Skeletal muscle satellite cell (primary cell): ENCODE data around the gene TRAPPC5.

Experiments used
- H3K27me3 ChIP-seq: 2 replicates; pipeline ENCODE4 v1.7.0; 2013; ENCODE audit warnings: low read length; ENCODE audit not compliant: control insufficient read depth, insufficient read depth
- H3K36me3 ChIP-seq: 2 replicates; pipeline ENCODE4 v1.7.0; 2013; ENCODE audit warnings: mild to moderate bottlenecking, control low read depth, low read length; ENCODE audit not compliant: insufficient read depth
- H3K4me1 ChIP-seq: 2 replicates; pipeline ENCODE4 v1.7.0; 2013; ENCODE audit warnings: low read length; ENCODE audit not compliant: control insufficient read depth, insufficient read depth
- H3K4me2 ChIP-seq: 2 replicates; pipeline ENCODE4 v1.7.0; 2013; ENCODE audit warnings: mild to moderate bottlenecking, low read length
- H3K4me3 ChIP-seq: 2 replicates; pipeline ENCODE4 v1.7.0; 2013; ENCODE audit warnings: low read length
- H3K9ac ChIP-seq: 2 replicates; pipeline ENCODE4 v1.7.0; 2013; ENCODE audit warnings: mild to moderate bottlenecking, low read depth, low read length, moderate library complexity
- H3K9me3 ChIP-seq: replicated peaks from 2 replicates; pipeline ENCODE4 v1.7.0; 2013; ENCODE audit warnings: mild to moderate bottlenecking, control low read depth, low read length

Gene TRAPPC5

GRCh38 chr19:7730286-7731217, 49.9 kb downstream of the TRAPPC5 start:
- Histone ChIP-seq H3K4me1 (no peaks in the 10 kb centered on the region), H3K27me3 (peaks cover 52% of the 10 kb centered on the region), H3K4me3 (no peak overlapping the region), H3K9me3 (no peaks in the 10 kb centered on the region), H3K4me2 (no peak overlapping the region), H3K36me3 (no peaks in the 10 kb centered on the region), H3K9ac (no peak overlapping the region)

DNA sequence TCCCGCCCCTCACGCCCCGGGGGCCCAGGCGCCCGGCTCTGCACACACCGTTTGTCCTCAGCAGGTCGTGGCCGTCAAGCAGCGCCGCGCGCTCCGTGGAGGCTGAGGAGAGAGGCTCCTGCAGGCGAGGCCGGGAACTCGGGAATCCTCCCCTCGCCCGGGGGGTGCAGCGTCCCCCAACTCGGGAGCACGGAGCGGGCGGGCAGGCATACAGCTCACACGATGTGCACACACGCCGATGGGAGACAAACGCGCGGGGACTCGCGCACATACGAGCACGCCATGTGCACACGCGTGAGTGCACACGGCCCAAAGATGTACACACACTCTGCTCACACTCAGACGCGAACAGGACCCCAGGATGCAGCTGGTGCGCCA, 50.6 kb downstream of the TRAPPC5 start:
- Histone ChIP-seq H3K4me3 (no peak overlapping the region), H3K4me1 (no peaks in the 10 kb centered on the region), H3K9me3 (no peaks in the 10 kb centered on the region), H3K9ac (no peak overlapping the region), H3K36me3 (no peaks in the 10 kb centered on the region), H3K27me3 (peaks cover 55% of the 10 kb centered on the region), H3K4me2 (no peak overlapping the region)

GRCh38 chr19:7731615-7732014, 51.0 kb downstream of the TRAPPC5 start:
- Histone ChIP-seq H3K9me3 (no peaks in the 10 kb centered on the region), H3K9ac (no peak overlapping the region), H3K4me3 (no peak overlapping the region), H3K27me3 (peaks cover 57% of the 10 kb centered on the region), H3K4me1 (no peaks in the 10 kb centered on the region), H3K4me2 (no peak overlapping the region), H3K36me3 (no peaks in the 10 kb centered on the region)

DNA sequence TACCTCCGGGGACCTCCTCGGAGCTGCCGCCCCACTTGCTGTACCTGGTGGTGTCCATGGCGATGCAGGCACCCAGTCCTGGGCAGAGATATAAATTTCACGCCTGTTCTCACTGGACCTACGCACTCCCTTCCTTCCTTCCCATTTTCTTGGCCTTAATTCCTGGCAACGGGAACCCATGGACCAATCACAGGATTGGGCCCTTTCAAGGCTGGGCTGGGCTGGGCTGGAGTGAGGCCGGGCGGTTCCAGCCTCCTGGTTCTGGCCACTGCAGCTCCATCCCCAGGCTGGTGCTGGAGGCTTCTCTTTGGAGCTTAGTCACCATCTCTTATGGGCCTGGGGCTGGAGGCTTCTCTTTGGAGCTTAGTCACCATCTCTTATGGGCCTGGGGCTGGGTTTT, 51.4 kb downstream of the TRAPPC5 start, which contains the start of gene CLEC4G:
Gene CLEC4G, minus strand, starts transcription at position 66 of the 400 bp plus-strand sequence. Its CDS starts 8 bp downstream, at position 58.
- Histone ChIP-seq H3K36me3 (no peaks in the 10 kb centered on the region), H3K27me3 (peaks cover 57% of the 10 kb centered on the region), H3K4me2 (no peak within 1 kb of the TSS), H3K9ac (no peak within 1 kb of the TSS), H3K4me3 (no peak within 1 kb of the TSS), H3K4me1 (no peaks in the 10 kb centered on the region), H3K9me3 (no peaks in the 10 kb centered on the region)

GRCh38 chr19:7733376-7733775, 52.7 kb downstream of the TRAPPC5 start:
- no peak overlapping the region for H3K4me3 ChIP-seq
- H3K4me1 ChIP-seq, result no peaks in the 10 kb centered on the region
- no peak overlapping the region for H3K9ac ChIP-seq
- H3K4me2 ChIP-seq, result no peak overlapping the region
- peaks cover 46% of the 10 kb centered on the region for H3K27me3 ChIP-seq
- no peaks in the 10 kb centered on the region for H3K36me3 ChIP-seq
- H3K9me3 ChIP-seq, result no peaks in the 10 kb centered on the region

DNA sequence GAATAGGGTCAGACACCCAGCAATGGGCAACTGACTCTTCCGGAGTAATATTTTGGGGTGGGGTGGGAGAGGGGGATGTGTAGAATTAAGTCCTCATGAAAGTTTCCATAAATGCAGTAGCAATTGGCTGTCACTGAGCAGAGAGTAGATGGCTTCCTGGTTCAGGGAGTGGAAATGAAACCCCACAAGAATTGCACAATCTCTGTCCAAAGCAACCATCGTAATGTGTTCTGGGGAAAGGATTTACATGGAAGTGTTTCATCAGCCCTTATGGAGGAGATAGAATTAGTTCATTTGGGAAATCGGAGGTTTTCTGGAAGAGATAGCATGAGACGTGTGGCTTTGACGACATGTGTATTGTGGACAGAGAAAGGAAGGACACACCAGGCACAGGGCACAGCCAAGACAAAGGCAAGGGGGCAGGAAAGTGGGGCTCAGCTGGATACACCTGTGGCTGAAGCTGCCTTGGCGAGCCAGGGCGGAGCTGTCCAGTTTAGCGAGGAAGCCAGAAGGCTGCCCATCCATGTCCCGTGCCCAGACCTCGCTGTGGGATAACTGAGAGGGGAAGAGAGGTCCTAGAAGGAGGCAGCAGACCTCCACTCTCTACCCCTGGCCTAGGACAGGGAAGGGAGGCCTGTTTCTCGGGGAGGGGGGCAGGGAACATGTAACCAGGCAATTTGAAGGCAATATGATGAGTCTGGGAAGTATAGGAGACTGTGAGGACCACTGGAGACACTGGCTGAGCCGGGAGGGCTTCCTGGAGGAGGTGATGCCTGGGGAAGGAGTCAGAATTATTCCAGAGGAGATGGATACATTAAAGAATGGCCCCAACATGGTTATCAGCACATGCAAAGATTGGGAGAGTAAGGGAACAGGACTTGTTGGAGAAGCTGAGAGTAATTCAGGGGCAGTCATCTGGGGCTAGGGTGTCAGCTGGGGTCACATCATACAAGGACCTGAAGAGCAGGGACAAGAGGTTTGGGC, 53.9 kb downstream of the TRAPPC5 start:
- no peaks in the 10 kb centered on the region for H3K36me3 ChIP-seq
- H3K4me1 ChIP-seq, result no peaks in the 10 kb centered on the region
- no peaks in the 10 kb centered on the region for H3K9me3 ChIP-seq
- H3K27me3 ChIP-seq, result peaks cover 35% of the 10 kb centered on the region
- H3K9ac ChIP-seq, result no peak overlapping the region
- no peak overlapping the region for H3K4me2 ChIP-seq
- H3K4me3 ChIP-seq, result no peak overlapping the region

DNA sequence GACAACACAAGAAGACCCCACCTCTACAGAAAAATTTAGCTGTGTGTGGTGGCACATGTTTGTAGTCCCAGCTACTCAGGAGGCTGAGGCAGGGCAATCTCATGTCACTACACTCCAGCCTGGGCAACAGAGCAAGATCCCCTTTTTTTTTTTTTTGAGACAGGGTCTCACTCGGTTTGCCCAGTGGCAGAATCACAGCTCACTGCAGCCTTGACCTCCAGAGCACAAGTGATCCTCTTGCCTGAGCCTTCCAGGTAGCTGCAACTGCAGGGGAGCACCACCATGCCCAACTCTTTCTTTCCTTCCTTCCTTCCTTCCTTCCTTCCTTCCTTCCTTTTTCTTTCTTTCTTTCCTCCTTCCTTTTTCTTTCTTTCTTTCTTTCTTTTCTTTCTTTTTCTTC, 55.5 kb downstream of the TRAPPC5 start:
- no peak overlapping the region for H3K9ac ChIP-seq
- H3K36me3 ChIP-seq, result no peaks in the 10 kb centered on the region
- H3K4me3 ChIP-seq, result no peak overlapping the region
- no peaks in the 10 kb centered on the region for H3K9me3 ChIP-seq
- H3K27me3 ChIP-seq, result peaks cover 24% of the 10 kb centered on the region
- H3K4me1 ChIP-seq, result no peaks in the 10 kb centered on the region
- no peak overlapping the region for H3K4me2 ChIP-seq

GRCh38 chr19:7737215-7737614, 56.6 kb downstream of the TRAPPC5 start:
- Histone ChIP-seq H3K27me3 (peaks cover 15% of the 10 kb centered on the region), H3K9ac (no peak overlapping the region), H3K4me2 (no peak overlapping the region), H3K4me1 (no peaks in the 10 kb centered on the region), H3K9me3 (no peaks in the 10 kb centered on the region), H3K36me3 (no peaks in the 10 kb centered on the region), H3K4me3 (no peak overlapping the region)
